Heart right ventricle (tissue), 16 donors: ENCODE data around the gene CRACR2B. TPM values are rescaled to one million over a fixed set of nuclear protein-coding genes. Genes with fewer than 3 reads are reported as not detected.
A peak's percentile ranks its signal among the peaks of the same experiment; 100 is the strongest.

ENCODE experiments used
- ATAC-seq, 8 donors: fragments of 200-7000 bp; cut with Tn5 transposase; one replicate each; pipeline ENCODE4 v1.9.1; 2020; ENCODE audit warnings: mild to moderate bottlenecking in 8 of 8, moderate library complexity in 8 of 8, moderate number of reproducible peaks in 1 of 8
- DNase-seq, 2 donors: peaks; one replicate each; pipeline ENCODE4 v3.0.0-alpha.2; 2020
- H3K27ac ChIP-seq, 10 donors: fragments of 200-600 bp; sonication (generic) in 2 of 10; one replicate each; pipeline versions ENCODE4 v1.5.0 to v1.8.0; 2020 to 2022; ENCODE audit warnings: mild to moderate bottlenecking in 3 of 10
- H3K27me3 ChIP-seq, 7 donors: fragments of 200-600 bp; one replicate each; pipeline ENCODE4 v1.8.0; 2021 to 2022; ENCODE audit warnings: mild to moderate bottlenecking in 2 of 7
- H3K36me3 ChIP-seq, 9 donors: fragments of 200-600 bp; sonication (generic) in 1 of 9; one replicate each; pipeline versions ENCODE4 v1.5.0 to v1.8.0; 2020 to 2022; ENCODE audit warnings: mild to moderate bottlenecking in 2 of 9
- H3K4me1 ChIP-seq, 9 donors: fragments of 200-600 bp; sonication (generic) in 1 of 9; one replicate each; pipeline versions ENCODE4 v1.5.0 to v1.8.0; 2020 to 2022; ENCODE audit warnings: mild to moderate bottlenecking in 4 of 9
- H3K4me3 ChIP-seq, 10 donors: fragments of 200-600 bp; sonication (generic) in 2 of 10; one replicate each; pipeline versions ENCODE4 v1.5.0 to v1.8.0; 2020 to 2022; ENCODE audit warnings: mild to moderate bottlenecking in 7 of 10, moderate library complexity in 2 of 10
- H3K9me3 ChIP-seq, 11 donors: fragments of 200-600 bp in 10 of 11; sonication (generic) in 2 of 11; one replicate each; pipeline versions ENCODE4 v1.5.0 to v1.8.0; 2013 to 2022; ENCODE audit warnings: mild to moderate bottlenecking in 2 of 11, control low read depth in 1 of 11, moderate library complexity in 1 of 11
- CTCF ChIP-seq, 9 donors: fragments of 200-600 bp; sonication (generic) in 2 of 9; IDR thresholded peaks; one replicate each; pipeline versions ENCODE4 v1.5.0 to v1.8.0; 2021 to 2022; ENCODE audit warnings: antibody characterized with exemption in 9 of 9, mild to moderate bottlenecking in 5 of 9, moderate library complexity in 1 of 9
- WGBS, 2 donors: extraction: QIAGEN DNeasy Blood & Tissue Kit; methylation state at CpG; one replicate each; pipeline ENCODE4 v1.1.7; 2013; ENCODE audit warnings: inconsistent platforms in 1 of 2; 5-methylcytosine and 5-hydroxymethylcytosine counted together
- intact Hi-C, 10 donors: fragments of 100-400 bp; cut with DNase I; formaldehyde crosslinking; loops; one replicate each; pipeline versions ENCODE4 v1.11.1 to v1.14.2; 2022
- polyA plus RNA-seq, 2 donors: library from polyadenylated mRNA; stranded (reverse); fragments of 200-250 nt; gene quantifications; one replicate each; pipeline ENCODE4 v1.2.3, GENCODE V29; 2013
- total RNA-seq, 10 donors: library from RNA; stranded (reverse); fragmentation: NEBNext Ultra II Directional in 3 of 10; extraction: Animal tissue kit (Norgen Biotek cat#: 25700) in 3 of 10; gene quantifications; one replicate each; pipeline versions ENCODE4 v1.2.1 to v1.2.4, GENCODE V29; 2021 to 2023
- donor health status: Arrhythmogenic right ventricular cardiomyopathy.
- donor health status: ischemic (EF 13 %, LVEDD 7.1; RV severe dilation, severe dysfunction).
- donor health status: healthy with polysubstance abuse.
- donor health status: DM: no; HTN: yes; CAD: no.
- donor health status: DM: no; HTN: no; CAD: no.
- donor health status: ischemic (EF 25% LVEDD 6.9; RV normal size, moderate dysfunction).
- donor health status: ischemic (EF 25% LVEDD 5.7; RV mildly dilated, moderate dysfunction).
- donor health status: healthy.
- donor health status: DM: yes; HTN: yes; CAD: no.
- donor health status: Ischemic cardiomyopathy.
- donor health status: ischemic (EF 35%, LVEDD 5.7; RV mildly dilated, moderate dysfunction).
- donor health status: nonischemic (EF 11% LVEDD 7.7; RV severe dilation, severe dysfunction).
- donor health status: DM: yes; HTN: yes; CAD: no.
- donor health status: PGD.
- donor health status: ischemic (EF 29% LVEDD 5.4; RV normal size, mild dysfunction).
- donor health status: nonischemic (EF 23%, LVEDD 6.1; RV moderate dilation, normal function).

CRACR2B gene
- total and polyA plus RNA-seq, 12 donors: 11.4 to 72.3 (median 17.0) TPM

GRCh38 chr11:849104-849824 lies 21.5 kb downstream of the CRACR2B start:
- ATAC-seq: no peak
- H3K27me3 ChIP-seq: peaks cover 0 to 28% (median 0%) of the 10 kb centered on the region in 7 donors
- no peak overlapping the region for H3K27ac ChIP-seq
- peaks cover 0 to 18% (median 0%) of the 10 kb centered on the region in 9 donors for H3K36me3 ChIP-seq
- WGBS, 2 donors: 11 to 26% methylated on average over 60 to 71 of the region's 71 CpGs
- H3K9me3 ChIP-seq: no peaks in the 10 kb centered on the region
- H3K4me1 ChIP-seq: peaks cover 30 to 84% (median 53%) of the 10 kb centered on the region in 9 donors
- peak in 1 of 2 donors; percentile 57 for DNase-seq
- no peak for TF ChIP-seq CTCF (IDR thresholded peaks at IDR 0.05)
- intact Hi-C loops: loop anchor here in 7 of 10 donors (2.0 to 5.0 kb wide), 5 partner anchors 58 to 203 kb away; partner anchors contain the start of genes AP2A2 (in 1 of the 7) and CHID1 (in 1 of the 7)
- peak overlapping the region; percentile 21 to 54 (median 51) for H3K4me3 ChIP-seq

DNA sequence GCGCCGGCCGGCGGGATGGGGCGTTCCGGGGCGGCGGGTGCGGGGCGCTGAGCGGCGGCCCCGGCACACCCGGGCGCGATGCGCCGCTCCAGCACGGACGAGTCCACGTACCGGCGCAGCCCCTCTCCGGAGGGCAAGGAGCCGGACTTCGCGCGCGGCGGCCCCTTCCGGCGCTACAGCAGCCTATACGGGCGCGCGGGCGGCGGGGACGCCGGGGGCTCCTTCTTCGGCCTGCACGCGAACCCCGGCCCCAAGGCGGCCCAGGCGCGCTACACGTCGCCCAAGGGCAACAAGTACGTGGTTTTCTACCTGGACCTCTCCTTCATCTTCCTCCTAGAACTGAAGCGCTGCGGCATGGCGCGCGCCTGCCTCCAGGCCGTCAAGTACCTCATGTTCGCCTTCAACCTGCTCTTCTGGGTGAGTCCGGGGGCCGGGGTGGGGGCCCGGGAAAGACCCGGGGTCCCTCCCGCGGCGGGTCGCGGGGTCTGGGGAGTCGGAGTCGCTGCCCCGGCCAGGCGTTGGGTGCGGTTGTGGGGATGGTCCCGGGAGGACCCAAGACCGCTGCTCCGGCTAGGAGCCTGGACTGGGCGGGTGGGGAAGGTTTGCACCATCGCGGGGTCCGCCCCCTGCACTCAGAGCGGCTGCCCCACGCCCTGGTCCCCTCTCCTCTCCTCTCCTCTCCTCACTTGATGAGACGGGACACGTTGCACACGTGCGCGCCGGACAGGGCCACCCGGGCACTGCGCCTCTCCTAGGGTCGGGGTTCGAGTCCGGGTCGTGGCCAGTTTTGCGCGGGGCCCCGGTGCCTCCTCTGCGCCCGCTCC lies 22.4 kb downstream of the CRACR2B start:
- Histone ChIP-seq H3K36me3 (peaks cover 0 to 21% (median 0%) of the 10 kb centered on the region in 9 donors), H3K27me3 (peaks cover 0 to 28% (median 0%) of the 10 kb centered on the region in 7 donors), H3K4me1 (peaks cover 24 to 82% (median 47%) of the 10 kb centered on the region in 9 donors), H3K27ac (no peak overlapping the region), H3K9me3 (no peaks in the 10 kb centered on the region), H3K4me3 (peak overlapping the region in 8 of 10 donors; percentile 33 to 52 (median 42))
- 38 to 46% methylated on average over 62 to 97 of the region's 97 CpGs for WGBS, 2 donors
- ATAC-seq (no peak), DNase-seq (no peak)
- no peak for TF ChIP-seq CTCF (IDR thresholded peaks at IDR 0.05)
- intact Hi-C loops: loop anchor here in 9 of 10 donors (2.0 to 10.0 kb wide), 6 partner anchors 57 to 202 kb away; partner anchors contain the start of genes AP2A2 (in 1 of the 9) and CHID1 (in 1 of the 9)

GRCh38 chr11:850775-851763 lies 23.4 kb downstream of the CRACR2B start:
- no peak for ATAC-seq
- Histone ChIP-seq H3K36me3 (peaks cover 0 to 21% (median 0%) of the 10 kb centered on the region in 9 donors), H3K27me3 (peaks cover 0 to 28% (median 0%) of the 10 kb centered on the region in 7 donors), H3K9me3 (no peaks in the 10 kb centered on the region), H3K27ac (no peak overlapping the region), H3K4me3 (no peak overlapping the region), H3K4me1 (peaks cover 18 to 82% (median 38%) of the 10 kb centered on the region in 9 donors)
- intact Hi-C loops: loop anchor here in 2 of 10 donors (10.0 kb wide), 1 partner anchor 194 kb away; no protein-coding TSS in a partner anchor
- 76 to 77% methylated on average over 22 to 28 of the region's 28 CpGs for WGBS, 2 donors
- no peak for DNase-seq
- no peak for TF ChIP-seq CTCF (IDR thresholded peaks at IDR 0.05)
